IMR-90 (cell line): ENCODE measurements around the gene TMPRSS6. TPM values are rescaled to one million over a fixed set of nuclear protein-coding genes. Genes with fewer than 3 reads are reported as not detected.

Source experiments
- ATAC-seq: fragments of 200-7000 bp; cut with Tn5 transposase; 2 replicates; pipeline ENCODE4 v1.9.1; 2020; ENCODE audit warnings: low read depth, mild to moderate bottlenecking, moderate library complexity
- BruUV-seq: library from RNA; stranded (reverse); fragments of 400-500 nt; replicated peaks from 2 replicates; lab custom pipeline; 2021; lab: Mats Ljungman, UMichigan
- CTCF ChIA-PET: fragments of 300-600 bp; formaldehyde crosslinking; extraction: SDS; loops from one replicate; lab custom pipeline; 2021; ENCODE audit warnings: antibody characterized with exemption; lab: Yijun Ruan, JAX
- POLR2A ChIA-PET: fragments of 300-600 bp; sonication (Branson Sonifier 250); formaldehyde crosslinking; loops from one replicate; lab custom pipeline; 2022; ENCODE audit warnings: antibody characterized with exemption; ENCODE audit not compliant: unreplicated experiment; lab: Charles Lee
- DNase-seq: peaks from one replicate; pipeline ENCODE4 v3.0.0; 2013
- H2AFZ ChIP-seq: replicated peaks from 2 replicates; pipeline ENCODE3; 2013; ENCODE audit warnings: low read length, mild to moderate bottlenecking; ENCODE audit not compliant: poor library complexity
- H2AK5ac ChIP-seq: 2 replicates; pipeline ENCODE4 v1.6.1; 2013; ENCODE audit warnings: low read depth, low read length, inconsistent platforms
- H2AK9ac ChIP-seq: replicated peaks from 2 replicates; pipeline ENCODE3; 2013; ENCODE audit warnings: mild to moderate bottlenecking, low read depth, low read length, moderate library complexity; ENCODE audit not compliant: poor library complexity
- H2BK120ac ChIP-seq: 2 replicates; pipeline ENCODE4 v1.6.1; 2013; ENCODE audit warnings: low read depth, low read length, inconsistent platforms
- H2BK15ac ChIP-seq: 3 replicates; pipeline ENCODE4 v1.6.1; 2013; ENCODE audit warnings: low read depth, low read length, inconsistent platforms
- H2BK20ac ChIP-seq: 2 replicates; pipeline ENCODE4 v1.6.1; 2013; ENCODE audit warnings: low read depth, mild to moderate bottlenecking, inconsistent platforms, low read length, moderate library complexity
- H2BK5ac ChIP-seq: 2 replicates; pipeline ENCODE4 v1.6.1; 2013; ENCODE audit warnings: mild to moderate bottlenecking, low read depth, low read length, inconsistent platforms; ENCODE audit not compliant: poor library complexity, severe bottlenecking
- H3K14ac ChIP-seq: replicated peaks from 2 replicates; pipeline ENCODE4 v1.6.1; 2013; ENCODE audit warnings: low read depth, low read length, inconsistent platforms
- H3K18ac ChIP-seq: 2 replicates; pipeline ENCODE4 v1.6.1; 2013; ENCODE audit warnings: low read depth, low read length, control low read depth
- H3K23ac ChIP-seq: 2 replicates; pipeline ENCODE4 v1.6.1; 2013; ENCODE audit warnings: low read depth, low read length, inconsistent platforms
- H3K27ac ChIP-seq: 2 replicates; pipeline ENCODE4 v1.5.1; 2013; ENCODE audit warnings: mild to moderate bottlenecking, control low read depth, low read length; ENCODE audit not compliant: insufficient read depth
- H3K27me3 ChIP-seq: 2 replicates; pipeline ENCODE4 v1.6.1; 2013; ENCODE audit warnings: low read length; ENCODE audit not compliant: control insufficient read depth, insufficient read depth
- H3K36me3 ChIP-seq: 2 replicates; pipeline ENCODE4 v1.6.1; 2013; ENCODE audit warnings: low read length, mixed read lengths; ENCODE audit not compliant: control insufficient read depth, insufficient read depth
- H3K4ac ChIP-seq: 2 replicates; pipeline ENCODE4 v1.6.1; 2013; ENCODE audit warnings: low read depth, low read length, inconsistent platforms
- H3K4me1 ChIP-seq: 2 replicates; pipeline ENCODE4 v1.6.1; 2013; ENCODE audit warnings: low read length, mixed read lengths; ENCODE audit not compliant: control insufficient read depth, insufficient read depth
- H3K4me2 ChIP-seq: 2 replicates; pipeline ENCODE4 v1.6.1; 2013; ENCODE audit warnings: low read depth, mild to moderate bottlenecking, control low read depth, low read length, moderate library complexity
- H3K4me3 ChIP-seq: 2 replicates; pipeline ENCODE4 v1.5.1; 2013; ENCODE audit warnings: low read depth, mild to moderate bottlenecking, control low read depth, low read length, moderate library complexity; ENCODE audit not compliant: insufficient read depth
- H3K56ac ChIP-seq: 2 replicates; pipeline ENCODE4 v1.6.1; 2013; ENCODE audit warnings: low read length, inconsistent platforms; ENCODE audit not compliant: insufficient read depth; ENCODE audit errors: extremely low read depth
- H3K79me1 ChIP-seq, 2 experiments: 2 replicates each; pipeline ENCODE4 v1.6.1; 2013; ENCODE audit warnings: low read length in 2 of 2, inconsistent platforms in 1 of 2, low read depth in 1 of 2
- H3K9ac ChIP-seq: 2 replicates; pipeline ENCODE4 v1.6.1; 2013; ENCODE audit warnings: low read depth, low read length, control low read depth
- H3K9me1 ChIP-seq: 2 replicates; pipeline ENCODE4 v1.6.1; 2013; ENCODE audit warnings: low read length, inconsistent platforms; ENCODE audit not compliant: insufficient read depth
- H3K9me3 ChIP-seq: 2 replicates; pipeline ENCODE4 v1.6.1; 2013; ENCODE audit warnings: low read length; ENCODE audit not compliant: control insufficient read depth, insufficient read depth
- H4K20me1 ChIP-seq: 2 replicates; pipeline ENCODE4 v1.6.1; 2013; ENCODE audit warnings: low read length, inconsistent platforms; ENCODE audit not compliant: insufficient read depth
- H4K5ac ChIP-seq: 2 replicates; pipeline ENCODE4 v1.6.1; 2013; ENCODE audit warnings: mild to moderate bottlenecking, low read depth, low read length, control low read depth
- H4K8ac ChIP-seq, 2 experiments: 2 replicates each; pipeline ENCODE4 v1.6.1; 2013; ENCODE audit warnings: low read depth in 2 of 2, low read length in 2 of 2, control low read depth in 1 of 2, inconsistent platforms in 1 of 2
- H4K91ac ChIP-seq: 2 replicates; pipeline ENCODE4 v1.6.1; 2013; ENCODE audit warnings: low read depth, low read length, inconsistent platforms; ENCODE audit not compliant: insufficient read depth
- BHLHE40 ChIP-seq: fragments of 150-350 bp; IDR thresholded peaks from 2 replicates; pipeline ENCODE4 v1.6.1; 2016; ENCODE audit warnings: mild to moderate bottlenecking, low read depth, low read length
- CEBPB ChIP-seq: IDR thresholded peaks from 2 replicates; pipeline ENCODE4 v1.6.1; 2012; ENCODE audit warnings: low read depth, low read length, improper control_type of control experiment
- CHD1 ChIP-seq: IDR thresholded peaks from 2 replicates; pipeline ENCODE4 v1.6.1; 2012; ENCODE audit warnings: low read depth, low read length, improper control_type of control experiment
- FOS ChIP-seq: fragments of 150-350 bp; IDR thresholded peaks from 2 replicates; pipeline ENCODE4 v1.6.1; 2016; ENCODE audit warnings: low read depth, low read length
- MAFK ChIP-seq: IDR thresholded peaks from 2 replicates; pipeline ENCODE4 v1.6.1; 2012; ENCODE audit warnings: low read depth, low read length, improper control_type of control experiment
- MAZ ChIP-seq: IDR thresholded peaks from 2 replicates; pipeline ENCODE4 v1.6.1; 2012; ENCODE audit warnings: low read depth, mild to moderate bottlenecking, low read length, improper control_type of control experiment, moderate library complexity, borderline replicate concordance
- MXI1 ChIP-seq: IDR thresholded peaks from 2 replicates; pipeline ENCODE4 v1.6.1; 2012; ENCODE audit warnings: low read depth, mild to moderate bottlenecking, low read length, moderate library complexity, borderline replicate concordance
- NFE2L2 ChIP-seq: fragments of 150-350 bp; IDR thresholded peaks from 2 replicates; pipeline ENCODE4 v1.6.1; 2016; ENCODE audit warnings: low read depth, mild to moderate bottlenecking, low read length
- POLR2A ChIP-seq: IDR thresholded peaks from 2 replicates; pipeline ENCODE4 v1.6.1; 2012; ENCODE audit warnings: mild to moderate bottlenecking, low read depth, low read length
- RAD21 ChIP-seq: IDR thresholded peaks from 2 replicates; pipeline ENCODE4 v1.6.1; 2012; ENCODE audit warnings: low read length, improper control_type of control experiment
- RCOR1 ChIP-seq: IDR thresholded peaks from 2 replicates; pipeline ENCODE4 v1.6.1; 2012; ENCODE audit warnings: mild to moderate bottlenecking, low read length, improper control_type of control experiment; ENCODE audit not compliant: insufficient replicate concordance
- RFX5 ChIP-seq: IDR thresholded peaks from 2 replicates; pipeline ENCODE4 v1.8.0; 2012; ENCODE audit warnings: low read depth, mild to moderate bottlenecking, low read length, moderate library complexity
- SMC3 ChIP-seq: fragments of 150-350 bp; IDR thresholded peaks from 2 replicates; pipeline ENCODE4 v1.6.1; 2016; ENCODE audit warnings: low read depth, mild to moderate bottlenecking, antibody characterized with exemption, low read length, moderate library complexity
- WGBS, 2 experiments: methylation state at CpG; one replicate each; pipeline versions ENCODE4 v1.1.5 to v1.1.7; 2013; ENCODE audit warnings: missing lambda C conversion rate in 2 of 2; ENCODE audit not compliant: insufficient read length in 1 of 2; ENCODE audit errors: extremely low coverage in 2 of 2; 5-methylcytosine and 5-hydroxymethylcytosine counted together
- dilution Hi-C: fragments of 300-500 bp; cut with HindIII; formaldehyde crosslinking; loops from one replicate; pipeline ENCODE4 v1.14.3; 2018; ENCODE audit warnings: low sequenced_read_pairs; ENCODE audit not compliant: unreplicated experiment
- in situ Hi-C: fragments of 300-500 bp; cut with MboI; formaldehyde crosslinking; loops from 3 replicates; pipeline ENCODE4 v1.14.3; 2019; ENCODE audit warnings: low sequenced_read_pairs, inconsistent platforms, mixed read lengths
- intact Hi-C: fragments of 100-400 bp; cut with micrococcal nuclease; formaldehyde crosslinking; loops from 2 replicates; pipeline ENCODE4 v1.10.0; 2022
- polyA plus RNA-seq, 3 experiments: library from polyadenylated mRNA; depleted of rRNA; stranded (reverse); fragments of >200 nt; gene quantifications; 2 replicates each; pipeline ENCODE4 v1.2.3, GENCODE V29; 2012; ENCODE audit warnings: low replicate concordance in 1 of 3
- total RNA-seq: library from RNA; depleted of rRNA; stranded (reverse); fragments of >200 nt; gene quantifications from 2 replicates; pipeline ENCODE4 v1.2.3, GENCODE V29; 2012
- TF ChIP-seq, protein P1 (sequence below): fragments of 150-350 bp; IDR thresholded peaks from 2 replicates; pipeline ENCODE4 v1.6.1; 2016; ENCODE audit warnings: low read depth, mild to moderate bottlenecking, low read length, moderate library complexity, borderline replicate concordance
- TF ChIP-seq, protein P2 (sequence below): fragments of 150-350 bp; IDR thresholded peaks from 2 replicates; pipeline ENCODE4 v1.6.1; 2017; ENCODE audit warnings: mild to moderate bottlenecking, antibody characterized with exemption, low read length, low read depth
- TF ChIP-seq, protein P3 (sequence below): conservative IDR thresholded peaks from 2 replicates; pipeline ENCODE4 v1.5.1; 2012; ENCODE audit warnings: mild to moderate bottlenecking, low read depth, low read length, improper control_type of control experiment

Gene TMPRSS6
- total and polyA plus RNA-seq, 2 of the 4 experiments (the other 2 are of a cell fraction): not detected

DNA sequence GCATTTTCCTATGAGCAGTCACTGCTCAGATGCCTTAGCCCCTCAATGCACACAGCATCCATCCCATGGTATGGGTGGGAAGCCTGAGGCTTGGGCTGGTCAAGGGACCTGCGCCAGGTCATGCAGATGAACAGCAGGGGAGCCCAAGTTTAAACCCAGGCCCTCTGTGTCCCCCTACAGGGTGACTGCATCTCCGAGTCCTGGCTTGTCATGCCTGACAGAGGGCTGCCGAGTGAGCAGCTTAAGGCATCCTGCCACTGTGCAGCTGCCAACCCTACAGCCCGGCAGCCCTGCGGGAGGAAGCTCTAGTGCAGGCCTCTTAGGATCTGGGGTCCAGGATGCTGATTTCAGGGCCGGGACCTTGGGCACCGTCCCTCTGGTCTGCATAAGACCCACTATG lies 30.2 kb upstream of the TMPRSS6 start:
- CTCF ChIA-PET: no interaction called here
- no peak for DNase-seq
- H3K4me2 ChIP-seq: no peak overlapping the region

More for the DNA sequence above, 30.2 kb upstream of the TMPRSS6 start:
- H4K8ac ChIP-seq: no peak overlapping the region
- no peak overlapping the region for H3K56ac ChIP-seq
- TF ChIP-seq MAZ (no peak), RFX5 (no peak), RAD21 (no peak), POLR2A (no peak), BHLHE40 (no peak), MXI1 (no peak), MAFK (no peak), FOS (no peak), NFE2L2 (no peak), CEBPB (no peak), CHD1 (no peak), SMC3 (no peak), RCOR1 (no peak)
- TF ChIP-seq, protein P1, sequence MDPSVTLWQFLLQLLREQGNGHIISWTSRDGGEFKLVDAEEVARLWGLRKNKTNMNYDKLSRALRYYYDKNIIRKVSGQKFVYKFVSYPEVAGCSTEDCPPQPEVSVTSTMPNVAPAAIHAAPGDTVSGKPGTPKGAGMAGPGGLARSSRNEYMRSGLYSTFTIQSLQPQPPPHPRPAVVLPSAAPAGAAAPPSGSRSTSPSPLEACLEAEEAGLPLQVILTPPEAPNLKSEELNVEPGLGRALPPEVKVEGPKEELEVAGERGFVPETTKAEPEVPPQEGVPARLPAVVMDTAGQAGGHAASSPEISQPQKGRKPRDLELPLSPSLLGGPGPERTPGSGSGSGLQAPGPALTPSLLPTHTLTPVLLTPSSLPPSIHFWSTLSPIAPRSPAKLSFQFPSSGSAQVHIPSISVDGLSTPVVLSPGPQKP: no peak
- TF ChIP-seq, protein P2, sequence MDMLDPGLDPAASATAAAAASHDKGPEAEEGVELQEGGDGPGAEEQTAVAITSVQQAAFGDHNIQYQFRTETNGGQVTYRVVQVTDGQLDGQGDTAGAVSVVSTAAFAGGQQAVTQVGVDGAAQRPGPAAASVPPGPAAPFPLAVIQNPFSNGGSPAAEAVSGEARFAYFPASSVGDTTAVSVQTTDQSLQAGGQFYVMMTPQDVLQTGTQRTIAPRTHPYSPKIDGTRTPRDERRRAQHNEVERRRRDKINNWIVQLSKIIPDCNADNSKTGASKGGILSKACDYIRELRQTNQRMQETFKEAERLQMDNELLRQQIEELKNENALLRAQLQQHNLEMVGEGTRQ: no peak
- TF ChIP-seq, protein P3, sequence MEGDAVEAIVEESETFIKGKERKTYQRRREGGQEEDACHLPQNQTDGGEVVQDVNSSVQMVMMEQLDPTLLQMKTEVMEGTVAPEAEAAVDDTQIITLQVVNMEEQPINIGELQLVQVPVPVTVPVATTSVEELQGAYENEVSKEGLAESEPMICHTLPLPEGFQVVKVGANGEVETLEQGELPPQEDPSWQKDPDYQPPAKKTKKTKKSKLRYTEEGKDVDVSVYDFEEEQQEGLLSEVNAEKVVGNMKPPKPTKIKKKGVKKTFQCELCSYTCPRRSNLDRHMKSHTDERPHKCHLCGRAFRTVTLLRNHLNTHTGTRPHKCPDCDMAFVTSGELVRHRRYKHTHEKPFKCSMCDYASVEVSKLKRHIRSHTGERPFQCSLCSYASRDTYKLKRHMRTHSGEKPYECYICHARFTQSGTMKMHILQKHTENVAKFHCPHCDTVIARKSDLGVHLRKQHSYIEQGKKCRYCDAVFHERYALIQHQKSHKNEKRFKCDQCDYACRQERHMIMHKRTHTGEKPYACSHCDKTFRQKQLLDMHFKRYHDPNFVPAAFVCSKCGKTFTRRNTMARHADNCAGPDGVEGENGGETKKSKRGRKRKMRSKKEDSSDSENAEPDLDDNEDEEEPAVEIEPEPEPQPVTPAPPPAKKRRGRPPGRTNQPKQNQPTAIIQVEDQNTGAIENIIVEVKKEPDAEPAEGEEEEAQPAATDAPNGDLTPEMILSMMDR: no peak
- no peaks in the 10 kb centered on the region for H3K79me1 ChIP-seq
- no peak overlapping the region for H2AFZ ChIP-seq
- no peak overlapping the region for H3K9ac ChIP-seq
- no peak overlapping the region for H4K5ac ChIP-seq
- no peak overlapping the region for H2AK9ac ChIP-seq
- no peaks in the 10 kb centered on the region for H3K4me1 ChIP-seq
- no peak overlapping the region for H2BK5ac ChIP-seq
- H4K91ac ChIP-seq: no peak overlapping the region
- dilution Hi-C loops: no loop called here
- no peak overlapping the region for H3K18ac ChIP-seq
- no peak overlapping the region for H3K23ac ChIP-seq
- H3K27ac ChIP-seq: no peak overlapping the region
- no peaks in the 10 kb centered on the region for H3K36me3 ChIP-seq
- in situ Hi-C loops: no loop called here
- intact Hi-C loops: no loop called here
- H3K9me3 ChIP-seq: no peaks in the 10 kb centered on the region
- no peak overlapping the region for H3K14ac ChIP-seq
- 43% methylated on average over 1 of the region's 7 CpGs; no CpG with 5 or more reads in 1 of the 2 experiments for WGBS, 2 experiments
- no peak overlapping the region for H3K4ac ChIP-seq
- H2AK5ac ChIP-seq: no peak overlapping the region
- H3K9me1 ChIP-seq: no peaks in the 10 kb centered on the region
- H2BK20ac ChIP-seq: no peak overlapping the region
- ATAC-seq: no peak
- no peak overlapping the region for H3K4me3 ChIP-seq
- H2BK120ac ChIP-seq: no peak overlapping the region
- no peak overlapping the region for H2BK15ac ChIP-seq
- no TSS peak for BruUV-seq
- peaks cover 32% of the 10 kb centered on the region for H3K27me3 ChIP-seq
- POLR2A ChIA-PET: no interaction called here
- H4K20me1 ChIP-seq: no peaks in the 10 kb centered on the region
